Osteoblast (primary cell): ENCODE measurements around the gene CEP63. TPM values are rescaled to one million over a fixed set of nuclear protein-coding genes. Genes with fewer than 3 reads are reported as not detected.

Experiments used
- DNase-seq: peaks from one replicate; pipeline ENCODE4 v3.0.0; 2011; ENCODE audit warnings: low spot score, mixed read lengths; ENCODE audit not compliant: insufficient read length; ENCODE audit errors: missing footprints
- H2AFZ ChIP-seq: 2 replicates; pipeline ENCODE4 v1.6.0; 2011; ENCODE audit warnings: mild to moderate bottlenecking, low read length
- H3K27ac ChIP-seq: 2 replicates; pipeline ENCODE4 v1.5.1; 2011; ENCODE audit warnings: mild to moderate bottlenecking, low read depth, low read length, moderate library complexity
- H3K27me3 ChIP-seq: 2 replicates; pipeline ENCODE4 v1.6.0; 2012; ENCODE audit warnings: mild to moderate bottlenecking, control low read depth, inconsistent platforms, low read length, moderate library complexity; ENCODE audit not compliant: insufficient read depth
- H3K36me3 ChIP-seq: 2 replicates; pipeline ENCODE4 v1.5.1; 2011; ENCODE audit warnings: mild to moderate bottlenecking, low read length, control low read depth, moderate library complexity; ENCODE audit not compliant: insufficient read depth
- H3K4me1 ChIP-seq: 2 replicates; pipeline ENCODE4 v1.5.1; 2011; ENCODE audit warnings: mild to moderate bottlenecking, low read length, control low read depth, moderate library complexity; ENCODE audit not compliant: insufficient read depth
- H3K4me2 ChIP-seq: 2 replicates; pipeline ENCODE4 v1.6.0; 2011; ENCODE audit warnings: mild to moderate bottlenecking, low read length; ENCODE audit not compliant: insufficient read depth
- H3K4me3 ChIP-seq: fragments of 200-600 bp; sonication (generic); 3 replicates; pipeline ENCODE4 v1.5.1; 2012; ENCODE audit warnings: mild to moderate bottlenecking, low read length, inconsistent platforms; ENCODE audit not compliant: insufficient read depth
- H3K79me2 ChIP-seq: 2 replicates; pipeline ENCODE4 v1.6.0; 2012; ENCODE audit warnings: mild to moderate bottlenecking, low read length, control low read depth, inconsistent platforms; ENCODE audit not compliant: insufficient read depth
- H3K9me3 ChIP-seq: 2 replicates; pipeline ENCODE4 v1.5.1; 2011; ENCODE audit warnings: low read depth, low read length, control low read depth
- H4K20me1 ChIP-seq: 2 replicates; pipeline ENCODE4 v1.6.0; 2012; ENCODE audit warnings: mild to moderate bottlenecking, low read length, control low read depth; ENCODE audit not compliant: insufficient read depth
- CTCF ChIP-seq: IDR thresholded peaks from 2 replicates; pipeline ENCODE4 v1.5.1; 2011; ENCODE audit warnings: mild to moderate bottlenecking, low read depth, low read length, moderate library complexity; ENCODE audit errors: extremely low read depth
- total RNA-seq: library from RNA; depleted of rRNA; stranded (reverse); fragments of >200 nt; gene quantifications from 2 replicates; pipeline ENCODE4 v1.2.3, GENCODE V29; 2012

Gene CEP63
- total RNA-seq, 1 donor: 15.9 TPM

DNA sequence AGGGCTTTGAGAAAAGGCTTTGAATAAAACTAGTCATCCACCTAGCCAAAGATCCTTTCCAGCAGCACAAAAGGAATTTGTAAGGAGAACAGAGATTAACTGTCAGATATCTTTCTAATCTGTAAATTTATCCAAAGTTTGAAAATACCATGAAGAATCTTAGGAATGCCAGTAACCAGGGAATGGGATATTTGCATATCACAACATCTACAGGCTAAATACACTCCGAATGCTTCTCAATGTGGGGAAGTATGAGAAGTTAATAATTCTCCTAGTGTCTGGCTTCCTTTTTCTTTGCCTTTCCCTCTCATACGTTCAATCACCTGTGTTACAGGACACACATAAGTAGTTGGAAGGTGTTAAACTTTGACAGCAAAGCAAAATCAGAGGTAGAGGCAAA, 7.9 kb upstream of the CEP63 start:
- Histone ChIP-seq H3K4me1 (peaks cover 23% of the 10 kb centered on the region), H2AFZ (no peak overlapping the region), H3K4me3 (no peak overlapping the region), H3K27ac (peak overlapping the region; percentile 63), H3K9me3 (no peaks in the 10 kb centered on the region), H3K4me2 (no peak overlapping the region), H3K79me2 (peaks cover 23% of the 10 kb centered on the region), H3K36me3 (peaks cover 59% of the 10 kb centered on the region), H3K27me3 (no peaks in the 10 kb centered on the region), H4K20me1 (no peaks in the 10 kb centered on the region)
- DNase-seq: no peak
- no peak for TF ChIP-seq CTCF

- Histone ChIP-seq H3K36me3 (peaks cover 59% of the 10 kb centered on the region), H3K9me3 (no peaks in the 10 kb centered on the region), H3K27ac (peak overlapping the region; percentile 48), H4K20me1 (no peaks in the 10 kb centered on the region), H3K79me2 (peaks cover 40% of the 10 kb centered on the region), H3K4me3 (no peak overlapping the region), H2AFZ (no peak overlapping the region), H3K4me2 (no peak overlapping the region), H3K27me3 (no peaks in the 10 kb centered on the region), H3K4me1 (peaks cover 42% of the 10 kb centered on the region)
- DNase-seq: peak; percentile 64
- no peak for TF ChIP-seq CTCF
These were observed 5.3 kb upstream of the CEP63 start for GRCh38 chr3:134480546-134480945.

- no peaks in the 10 kb centered on the region for H3K9me3 ChIP-seq
- no peaks in the 10 kb centered on the region for H3K27me3 ChIP-seq
- H2AFZ ChIP-seq: no peak overlapping the region
- peaks cover 40% of the 10 kb centered on the region for H3K79me2 ChIP-seq
- DNase-seq: peak; percentile 19
- H3K36me3 ChIP-seq: peaks cover 55% of the 10 kb centered on the region
- H3K4me3 ChIP-seq: no peak overlapping the region
- H3K27ac ChIP-seq: no peak overlapping the region
- no peak for TF ChIP-seq CTCF
- no peaks in the 10 kb centered on the region for H4K20me1 ChIP-seq
- H3K4me2 ChIP-seq: no peak overlapping the region
- peaks cover 42% of the 10 kb centered on the region for H3K4me1 ChIP-seq
These were observed 4.7 kb upstream of the CEP63 start for GRCh38 chr3:134481166-134481565.

DNA sequence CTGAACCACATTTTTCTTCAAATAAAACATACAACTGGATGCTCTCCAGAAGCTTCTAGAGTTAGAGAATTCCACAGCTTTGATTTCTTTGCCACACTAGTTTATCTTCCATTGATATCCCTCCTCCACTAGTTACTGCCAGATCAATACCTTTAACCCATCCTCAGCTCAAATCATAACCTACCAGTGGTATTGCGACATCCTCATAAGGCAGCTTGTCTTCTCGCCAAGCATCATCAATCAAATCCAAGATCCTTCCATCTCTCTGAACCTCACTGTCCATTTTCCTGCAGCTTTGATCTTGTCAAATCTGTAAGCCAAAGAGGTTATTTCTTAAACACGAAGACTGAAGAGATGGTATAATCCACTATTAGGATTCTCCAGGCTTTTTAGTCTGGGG, 3.2 kb upstream of the CEP63 start:
- Histone ChIP-seq H3K27me3 (no peaks in the 10 kb centered on the region), H4K20me1 (no peaks in the 10 kb centered on the region), H3K36me3 (peaks cover 44% of the 10 kb centered on the region), H3K79me2 (peaks cover 55% of the 10 kb centered on the region), H3K27ac (peak overlapping the region; percentile 99), H3K4me1 (peaks cover 52% of the 10 kb centered on the region), H3K4me2 (peak overlapping the region; percentile 79), H2AFZ (no peak overlapping the region), H3K9me3 (no peaks in the 10 kb centered on the region), H3K4me3 (no peak overlapping the region)
- peak; percentile 30 for DNase-seq
- no peak for TF ChIP-seq CTCF
